GM21360 (cell line): ENCODE data around the gene LRRC8D.

Source experiments
- ATAC-seq: cut with Tn5 transposase; IDR thresholded peaks from one replicate; pipeline ENCODE4 v1.9.1; 2021; ENCODE audit warnings: mild to moderate bottlenecking, moderate library complexity; ENCODE audit not compliant: unreplicated experiment

The LRRC8D gene

DNA sequence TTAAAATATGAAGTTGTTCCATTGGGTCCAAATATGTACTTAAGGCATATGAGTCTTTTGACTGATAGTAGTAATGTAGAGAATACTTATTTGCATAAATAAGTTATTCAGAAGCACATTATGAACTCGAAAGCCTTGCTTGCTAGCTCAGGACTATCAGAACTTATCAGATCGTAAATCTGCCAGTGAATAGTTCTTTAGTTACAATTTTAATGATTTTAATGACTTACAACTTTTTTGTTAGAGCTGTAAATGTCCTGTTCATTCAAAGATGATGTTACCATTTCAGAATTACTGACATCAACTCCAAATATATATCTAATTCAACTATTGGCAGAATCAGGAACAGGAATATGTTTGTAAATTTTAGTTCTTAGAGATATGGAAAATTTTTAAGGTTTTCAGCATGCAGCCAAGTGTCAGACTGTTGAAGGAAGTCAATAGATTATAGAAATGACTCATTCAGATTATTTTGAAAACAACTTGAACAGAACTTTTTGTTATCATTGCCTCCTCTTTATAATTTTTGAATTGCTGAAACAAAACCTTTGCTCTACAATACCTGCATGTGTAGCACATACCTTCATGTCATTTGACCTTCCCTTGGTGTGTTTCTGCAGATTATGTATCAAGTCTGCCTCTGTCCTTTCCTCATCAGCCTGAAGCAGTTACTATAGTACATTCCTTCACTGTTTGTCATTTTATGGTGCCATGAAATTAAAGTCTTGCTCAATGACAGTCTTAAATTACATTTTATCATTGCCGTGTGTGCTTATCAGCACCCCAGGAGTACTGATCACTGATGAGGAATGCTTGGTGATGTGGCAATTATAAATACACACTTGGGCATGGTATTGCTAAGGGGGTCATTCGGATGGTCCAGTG, 44.9 kb downstream of the LRRC8D start:
- no peak for ATAC-seq

- ATAC-seq, result no peak
These were observed 45.7 kb downstream of the LRRC8D start for GRCh38 chr1:89866568-89866967.

- ATAC-seq, result no peak
These were observed 50.2 kb downstream of the LRRC8D start for GRCh38 chr1:89870998-89871397.

DNA sequence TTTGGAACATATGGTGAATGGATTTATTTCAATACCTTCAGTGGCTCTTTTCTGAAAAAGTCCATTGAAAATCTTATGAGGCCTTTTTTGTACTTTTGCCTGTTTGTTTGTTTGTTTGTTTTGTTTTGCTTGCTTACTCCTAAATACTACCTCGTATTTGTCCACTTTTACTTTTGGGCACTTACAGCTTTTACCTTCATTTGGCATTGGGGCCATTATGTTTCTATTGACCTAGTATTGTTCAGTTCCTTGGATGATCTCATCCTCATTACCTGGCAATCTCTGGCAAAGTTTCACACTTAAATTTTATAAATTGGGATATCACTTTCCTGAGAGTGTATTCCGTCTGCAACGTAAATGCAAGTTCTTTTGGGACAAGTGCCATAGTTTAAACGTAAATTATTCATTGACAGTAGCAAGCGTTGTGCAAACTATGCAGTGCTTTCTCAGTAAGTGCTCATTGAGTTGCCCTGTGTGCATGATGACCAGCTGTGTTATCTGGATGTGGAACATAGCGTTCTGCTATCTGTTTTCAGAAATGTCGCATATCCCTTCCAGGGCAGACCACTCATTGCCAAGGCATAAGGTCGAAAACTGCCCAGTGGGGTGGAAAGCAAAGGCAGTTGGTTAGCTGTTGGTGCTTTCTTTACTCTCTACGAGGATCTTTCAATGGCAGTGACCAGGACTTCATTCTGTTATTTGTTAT, 51.1 kb downstream of the LRRC8D start:
- no peak for ATAC-seq

DNA sequence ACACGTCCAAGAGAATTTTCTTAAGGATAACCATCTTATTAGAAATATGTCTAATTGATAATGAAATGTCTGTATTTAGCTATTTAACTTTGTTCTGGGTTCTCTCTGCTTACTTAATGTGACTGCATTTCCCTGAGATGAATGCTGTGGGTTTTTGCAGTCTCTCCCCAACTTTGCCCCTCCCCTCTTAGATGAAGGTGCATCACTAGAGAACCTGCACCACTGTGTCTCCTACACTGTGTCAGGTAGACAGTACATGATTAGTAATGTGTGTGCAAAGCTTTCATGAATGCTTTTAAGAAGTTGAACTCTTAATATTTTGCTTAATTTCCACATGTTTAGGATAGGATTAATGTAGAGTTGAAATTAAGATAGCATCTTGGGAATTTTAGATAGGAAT, 51.7 kb downstream of the LRRC8D start:
- no peak for ATAC-seq

- ATAC-seq, result no peak
These were observed 52.5 kb downstream of the LRRC8D start for GRCh38 chr1:89873288-89873687.

DNA sequence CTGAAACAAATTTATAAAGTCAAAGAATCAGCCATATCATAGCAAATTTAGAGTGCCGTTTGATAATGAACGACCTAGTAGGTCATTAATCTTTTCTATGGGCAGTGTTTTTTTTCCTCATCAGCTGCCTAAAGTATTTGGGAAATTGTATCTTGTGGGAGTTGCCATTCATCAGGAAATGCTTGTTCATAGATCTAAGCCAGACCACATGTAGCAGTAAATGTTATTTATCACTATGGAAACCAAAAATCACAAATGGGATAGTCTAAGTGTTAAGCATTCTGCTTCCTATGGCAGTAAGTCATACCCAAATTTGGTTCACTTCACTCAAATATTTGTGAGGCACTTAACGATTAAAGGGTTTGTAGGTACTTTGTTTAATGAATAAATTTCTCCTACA, 52.9 kb downstream of the LRRC8D start:
- ATAC-seq, result no peak

- ATAC-seq, result no peak
These were observed 55.6 kb downstream of the LRRC8D start for GRCh38 chr1:89876463-89876862.

DNA sequence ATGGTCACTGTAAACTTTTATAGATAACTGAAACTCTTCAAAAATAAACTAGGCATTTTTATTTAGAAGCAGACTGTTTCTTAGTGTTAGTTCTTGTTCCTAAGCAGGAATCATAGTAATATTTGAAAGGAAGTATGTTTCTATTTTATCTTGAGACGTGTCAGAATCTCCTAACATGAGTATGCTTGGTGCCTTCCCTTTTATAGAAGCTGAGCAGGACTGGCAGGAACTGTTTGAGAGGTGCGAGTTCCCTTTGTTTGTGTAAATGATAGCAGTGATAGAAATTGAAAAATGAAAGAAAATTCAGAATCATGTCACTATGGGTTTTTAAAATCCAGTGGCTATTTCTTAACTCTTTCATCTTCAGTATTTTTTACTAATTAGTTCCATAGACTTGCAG, 56.9 kb downstream of the LRRC8D start:
- ATAC-seq, result no peak

DNA sequence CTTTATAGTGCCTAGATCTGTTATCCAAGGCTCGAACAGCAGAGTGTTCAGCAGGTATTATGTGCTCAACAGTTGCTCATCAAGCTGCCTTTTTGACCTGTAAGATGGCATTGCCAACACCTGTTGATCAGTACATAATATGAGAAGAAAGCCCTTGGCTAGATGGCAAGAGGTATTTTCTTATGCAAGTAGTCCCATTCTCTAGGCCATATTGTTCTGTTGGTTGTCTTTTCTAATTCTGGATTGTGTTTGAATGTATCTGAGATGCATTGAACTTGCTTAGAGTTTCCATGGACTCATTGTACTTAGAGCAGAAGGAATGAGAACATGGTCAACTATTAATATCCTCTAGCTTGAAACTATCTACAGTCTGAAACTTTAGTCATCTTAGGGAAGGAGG, 57.4 kb downstream of the LRRC8D start:
- ATAC-seq, result no peak

GRCh38 chr1:89880679-89881078, 59.8 kb downstream of the LRRC8D start:
- no peak for ATAC-seq

GRCh38 chr1:89881415-89882058, 60.7 kb downstream of the LRRC8D start:
- no peak for ATAC-seq

DNA sequence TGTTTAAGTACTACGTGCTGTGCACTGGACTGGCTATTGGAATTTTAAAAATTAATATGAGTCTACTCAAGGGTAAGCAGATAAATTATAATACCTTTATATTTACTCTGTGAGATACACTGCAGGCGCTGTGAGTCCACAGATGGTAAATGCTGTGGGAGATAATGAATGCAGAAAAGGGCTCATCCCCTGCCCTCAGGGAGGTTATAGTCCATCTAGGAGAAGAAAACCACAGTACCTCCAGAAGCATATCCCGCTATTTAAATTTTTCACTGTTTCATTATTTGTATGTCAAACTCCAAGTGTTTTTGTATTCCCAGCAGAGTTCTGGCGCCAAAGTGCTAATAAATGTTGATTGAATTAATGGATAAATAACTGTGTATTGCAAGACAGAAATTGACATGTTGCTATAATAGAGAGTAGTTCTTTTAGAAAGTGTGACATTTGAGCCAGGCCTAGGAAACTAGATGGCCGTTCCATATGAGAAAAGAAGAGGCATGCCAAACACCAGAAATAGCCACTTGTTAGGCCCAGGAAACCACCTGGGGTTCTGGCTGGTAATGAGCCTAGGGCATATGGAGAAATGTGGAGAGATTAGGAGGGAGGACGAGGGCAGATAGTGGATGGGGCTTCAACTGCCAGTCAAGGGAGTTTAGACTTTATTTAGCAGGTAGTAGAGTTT, 61.7 kb downstream of the LRRC8D start:
- ATAC-seq, result no peak

DNA sequence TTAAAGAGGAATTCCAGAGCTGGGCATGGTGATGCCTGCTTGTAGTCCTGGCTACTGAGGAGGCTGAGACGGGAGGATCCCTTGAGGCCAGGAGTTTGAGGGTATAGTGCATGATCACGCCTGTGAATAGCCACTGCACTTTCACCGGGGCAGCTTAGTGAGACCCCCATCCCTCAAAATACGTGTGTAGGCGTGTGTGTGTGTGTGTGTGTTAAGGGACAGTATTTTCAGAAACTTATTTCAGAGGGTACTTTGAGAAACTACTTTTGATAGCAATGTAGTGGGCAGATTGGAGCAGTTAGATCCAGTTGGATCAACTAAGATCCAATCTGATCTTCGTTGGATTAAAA, 62.2 kb downstream of the LRRC8D start:
- ATAC-seq, result no peak

GRCh38 chr1:89884718-89885596, 64.1 kb downstream of the LRRC8D start:
- no peak for ATAC-seq

- no peak for ATAC-seq
These were observed 66.4 kb downstream of the LRRC8D start for GRCh38 chr1:89887270-89887669.

DNA sequence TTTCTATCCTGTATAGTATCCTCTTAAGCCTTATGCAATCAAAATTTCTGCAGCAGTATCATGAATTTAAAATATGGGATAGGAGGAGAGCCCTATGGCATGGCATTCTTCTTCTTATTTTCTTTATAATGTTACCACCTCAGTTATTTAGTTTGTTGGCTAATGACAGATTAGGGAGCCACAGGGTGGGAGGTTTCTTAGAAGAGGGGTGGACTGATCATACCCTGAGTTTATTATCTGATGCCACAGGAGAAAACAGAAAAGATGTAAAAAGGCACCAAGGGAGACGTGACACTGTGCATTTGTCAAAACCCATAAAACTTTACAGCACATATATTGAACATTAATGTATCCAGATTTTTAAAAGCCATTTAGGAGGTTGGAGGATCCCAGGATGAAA, 66.9 kb downstream of the LRRC8D start:
- ATAC-seq, result no peak

DNA sequence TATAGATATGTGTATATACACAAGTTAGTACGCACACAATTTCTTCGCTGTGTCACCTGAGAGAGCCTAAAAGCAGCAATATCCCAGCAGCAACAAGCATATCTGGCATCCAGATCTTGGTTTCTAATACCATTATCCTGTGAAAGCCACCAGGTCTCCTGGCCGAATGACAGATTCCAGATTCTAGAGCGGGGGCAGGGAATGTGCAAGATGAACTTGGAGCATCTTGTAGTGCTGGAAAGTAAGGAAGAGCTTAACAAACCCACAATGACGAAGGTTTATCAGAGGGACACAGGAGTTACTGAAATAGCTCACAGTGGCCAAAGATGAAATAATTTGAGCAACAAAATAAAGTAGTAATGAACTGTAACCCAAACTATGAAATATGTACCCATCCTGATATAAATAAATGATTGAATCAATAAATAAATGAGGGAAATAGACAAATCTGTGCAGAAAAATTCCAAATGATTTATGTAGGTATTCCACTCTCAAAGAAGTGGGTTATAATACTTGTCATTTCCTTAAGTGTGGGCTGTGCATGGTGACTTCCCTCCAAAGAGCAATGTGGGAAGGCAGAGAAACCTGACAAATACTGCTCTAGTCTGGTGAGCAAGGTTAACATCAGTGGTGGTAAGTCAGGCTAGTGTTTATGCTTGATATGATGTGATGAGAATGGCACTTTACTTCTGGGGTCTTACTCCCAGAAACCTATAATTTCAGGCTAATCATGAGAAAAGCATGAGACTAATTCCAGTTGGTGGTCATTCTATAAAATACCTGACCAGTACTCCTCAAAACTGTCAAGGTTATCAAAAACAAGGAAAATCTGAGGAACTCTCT, 67.9 kb downstream of the LRRC8D start:
- no peak for ATAC-seq

DNA sequence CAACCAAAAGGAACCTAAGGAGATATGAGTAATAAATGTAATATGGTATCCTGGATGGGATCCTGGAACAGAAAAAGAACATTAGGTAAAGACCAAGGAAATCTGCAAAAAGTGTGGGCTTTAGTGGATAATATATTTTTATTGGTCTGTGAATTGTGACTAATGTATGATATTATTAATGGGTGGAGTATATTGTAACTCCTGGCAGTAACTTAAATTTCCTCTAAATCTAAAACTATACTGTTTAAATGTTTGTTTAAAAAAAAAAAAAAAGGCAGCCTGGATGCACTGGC, 68.4 kb downstream of the LRRC8D start:
- no peak for ATAC-seq
